Gastroesophageal sphincter (tissue), 4 donors: ENCODE results near the gene RXRA. TPM values are rescaled to one million over a fixed set of nuclear protein-coding genes. Genes with fewer than 3 reads are reported as not detected.

ENCODE experiments used
- ATAC-seq: fragments of 150-250 bp; one replicate; pipeline ENCODE4 v1.9.1; 2016; ENCODE audit warnings: mild to moderate bottlenecking, moderate library complexity
- H3K27ac ChIP-seq, 4 donors: fragments of 200-600 bp; sonication (generic) in 3 of 4; 1 replicate in 3 of 4; 2 replicates in 1 of 4; pipeline ENCODE4 v1.5.1; 2016 to 2019
- H3K27me3 ChIP-seq: fragments of 200-600 bp; sonication (generic); one replicate; pipeline ENCODE4 v1.5.1; 2019
- H3K36me3 ChIP-seq, 2 donors: fragments of 200-600 bp; sonication (generic); one replicate each; pipeline ENCODE4 v1.5.1; 2019; ENCODE audit warnings: control low read depth in 1 of 2
- H3K4me1 ChIP-seq, 3 donors: fragments of 200-600 bp; sonication (generic); 1 replicate in 2 of 3; 2 replicates in 1 of 3; pipeline ENCODE4 v1.5.1; 2016 to 2019; ENCODE audit warnings: control low read depth in 2 of 3
- H3K4me3 ChIP-seq, 2 donors: fragments of 200-600 bp; sonication (generic); one replicate each; pipeline ENCODE4 v1.5.1; 2019; ENCODE audit warnings: mild to moderate bottlenecking in 1 of 2, moderate library complexity in 1 of 2
- H3K9me3 ChIP-seq, 3 donors: fragments of 200-600 bp; sonication (generic); one replicate each; pipeline ENCODE4 v1.5.1; 2017 to 2019; ENCODE audit warnings: control low read depth in 2 of 3
- EP300 ChIP-seq: sonication (generic); formaldehyde crosslinking; IDR thresholded peaks from one replicate; pipeline ENCODE4 v1.6.1; 2017; ENCODE audit warnings: antibody characterized with exemption, mild to moderate bottlenecking
- POLR2A ChIP-seq, 2 donors: fragments of 450-650 bp; IDR thresholded peaks; one replicate each; pipeline ENCODE4 v1.6.1; 2017; ENCODE audit warnings: antibody characterized with exemption in 2 of 2, mild to moderate bottlenecking in 2 of 2, moderate library complexity in 1 of 2
- POLR2AphosphoS5 ChIP-seq: sonication (generic); formaldehyde crosslinking; IDR thresholded peaks from one replicate; pipeline ENCODE4 v1.6.1; 2017; ENCODE audit warnings: antibody characterized with exemption
- WGBS, 2 donors: methylation state at CpG; one replicate each; pipeline ENCODE4 v1.1.5; 2018; ENCODE audit warnings: low coverage in 1 of 2; 5-methylcytosine and 5-hydroxymethylcytosine counted together
- total RNA-seq, 4 donors: library from RNA; depleted of rRNA; stranded (reverse); fragments of >200 nt; gene quantifications; one replicate each; pipeline ENCODE4 v1.1.0, GENCODE V29; 2016
- TF ChIP-seq, protein P1 (sequence below), 4 experiments: fragments of 200-600 bp in 2 of 4; fragments of 450-650 bp in 2 of 4; sonication (generic) in 1 of 4; IDR thresholded peaks; one replicate each; pipeline ENCODE4 v1.5.1; 2017 to 2019; ENCODE audit warnings: antibody characterized with exemption in 4 of 4, mild to moderate bottlenecking in 2 of 4, moderate library complexity in 2 of 4

Gene RXRA
- total RNA-seq, 4 donors from 2014 or later: 45.1 to 78.9 (median 55.3) TPM

DNA sequence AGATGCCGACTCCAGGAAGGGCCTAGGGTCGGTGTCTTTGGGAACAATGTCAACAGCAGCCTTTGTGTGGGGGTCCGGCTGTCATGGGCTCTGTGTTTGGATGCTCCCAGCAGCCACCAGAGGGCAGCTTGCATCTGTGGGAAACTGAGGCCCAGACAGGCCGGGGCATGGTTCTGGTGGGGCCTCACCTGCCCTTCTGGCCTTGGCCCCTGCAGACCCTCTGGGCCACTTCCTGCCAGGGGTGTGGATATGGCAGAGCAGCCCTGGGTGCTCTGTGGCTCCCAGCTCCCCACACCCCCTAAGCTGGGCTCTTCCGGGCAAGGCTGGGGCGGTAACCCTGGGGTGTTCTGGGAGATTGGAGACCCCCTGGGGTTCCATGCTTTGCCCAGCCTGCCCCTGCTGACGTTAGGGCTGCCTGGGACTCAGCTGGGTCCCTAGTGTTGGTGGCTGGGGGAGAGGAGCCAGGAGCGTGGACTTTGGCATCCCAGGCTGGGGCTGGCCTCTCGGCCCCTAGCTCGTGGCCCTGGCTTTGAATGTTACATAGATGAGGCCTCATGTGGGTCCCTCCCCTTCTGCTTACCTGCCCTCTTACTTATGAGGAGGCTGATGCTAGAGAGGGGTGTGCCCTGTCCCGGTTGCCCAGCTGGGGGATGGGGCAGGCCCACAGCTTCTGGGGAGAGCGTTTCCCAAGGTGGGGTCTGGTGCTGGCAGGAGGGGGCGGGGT is 38.3 kb downstream of the RXRA start:
- H3K27ac ChIP-seq: peak overlapping the region in 3 of 4 donors; percentile 88 to 93 (median 91)
- no peaks in the 10 kb centered on the region for H3K27me3 ChIP-seq
- no peaks in the 10 kb centered on the region for H3K9me3 ChIP-seq
- H3K4me3 ChIP-seq: no peak overlapping the region
- H3K4me1 ChIP-seq: peaks cover 7 to 96% (median 42%) of the 10 kb centered on the region in 3 donors
- no peak for ATAC-seq
- 80% methylated on average over 1 of the region's 13 CpGs; no CpG with 5 or more reads in 1 of the 2 donors for WGBS, 2 donors
- H3K36me3 ChIP-seq: no peaks in the 10 kb centered on the region
- TF ChIP-seq EP300: no peak
- TF ChIP-seq, protein P1, sequence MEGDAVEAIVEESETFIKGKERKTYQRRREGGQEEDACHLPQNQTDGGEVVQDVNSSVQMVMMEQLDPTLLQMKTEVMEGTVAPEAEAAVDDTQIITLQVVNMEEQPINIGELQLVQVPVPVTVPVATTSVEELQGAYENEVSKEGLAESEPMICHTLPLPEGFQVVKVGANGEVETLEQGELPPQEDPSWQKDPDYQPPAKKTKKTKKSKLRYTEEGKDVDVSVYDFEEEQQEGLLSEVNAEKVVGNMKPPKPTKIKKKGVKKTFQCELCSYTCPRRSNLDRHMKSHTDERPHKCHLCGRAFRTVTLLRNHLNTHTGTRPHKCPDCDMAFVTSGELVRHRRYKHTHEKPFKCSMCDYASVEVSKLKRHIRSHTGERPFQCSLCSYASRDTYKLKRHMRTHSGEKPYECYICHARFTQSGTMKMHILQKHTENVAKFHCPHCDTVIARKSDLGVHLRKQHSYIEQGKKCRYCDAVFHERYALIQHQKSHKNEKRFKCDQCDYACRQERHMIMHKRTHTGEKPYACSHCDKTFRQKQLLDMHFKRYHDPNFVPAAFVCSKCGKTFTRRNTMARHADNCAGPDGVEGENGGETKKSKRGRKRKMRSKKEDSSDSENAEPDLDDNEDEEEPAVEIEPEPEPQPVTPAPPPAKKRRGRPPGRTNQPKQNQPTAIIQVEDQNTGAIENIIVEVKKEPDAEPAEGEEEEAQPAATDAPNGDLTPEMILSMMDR (IDR thresholded peaks at IDR 0.05): peak in 1 of 4 experiments; percentile 35

GRCh38 chr9:134365115-134365596 is 38.9 kb downstream of the RXRA start:
- no CpG with 5 or more reads among the region's 21 CpGs for WGBS, 2 donors
- Histone ChIP-seq H3K36me3 (no peaks in the 10 kb centered on the region), H3K4me3 (no peak overlapping the region), H3K27ac (peak overlapping the region; percentile 78 to 93 (median 90)), H3K27me3 (no peaks in the 10 kb centered on the region), H3K9me3 (no peaks in the 10 kb centered on the region), H3K4me1 (peaks cover 7 to 96% (median 37%) of the 10 kb centered on the region in 3 donors)
- TF ChIP-seq, protein P1 (IDR thresholded peaks at IDR 0.05): no peak
- no peak for TF ChIP-seq EP300
- TF ChIP-seq POLR2AphosphoS5: no peak
- no peak for TF ChIP-seq POLR2A (IDR thresholded peaks at IDR 0.05)
- ATAC-seq: no peak

DNA sequence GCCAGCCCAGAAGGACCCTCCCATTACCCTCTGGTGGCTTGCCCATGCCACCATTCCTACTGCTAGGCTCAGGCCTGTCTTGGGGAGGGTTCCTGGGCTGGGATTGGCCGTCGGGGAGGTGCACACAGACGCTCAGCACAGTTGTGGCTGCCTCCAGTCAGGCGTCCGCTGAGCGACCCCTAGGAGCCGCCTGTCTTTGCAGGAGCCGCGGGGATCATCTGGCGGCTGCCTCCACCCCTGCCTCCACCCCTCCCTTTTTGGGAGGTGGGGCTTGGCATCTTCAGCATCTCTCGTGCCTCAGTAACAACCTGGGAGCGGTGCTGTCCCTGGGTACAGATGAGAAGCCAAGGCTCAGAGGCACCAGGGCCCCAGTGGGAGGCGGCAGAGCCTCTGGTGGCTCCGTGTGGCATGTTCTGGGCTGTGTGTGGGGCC is 39.6 kb downstream of the RXRA start:
- Histone ChIP-seq H3K9me3 (no peaks in the 10 kb centered on the region), H3K4me3 (peak overlapping the region in 1 of 2 donors; percentile 41), H3K36me3 (no peaks in the 10 kb centered on the region), H3K4me1 (peaks cover 7 to 96% (median 37%) of the 10 kb centered on the region in 3 donors), H3K27me3 (no peaks in the 10 kb centered on the region), H3K27ac (peak overlapping the region; percentile 78 to 93 (median 90))
- WGBS, 2 donors: no CpG with 5 or more reads among the region's 14 CpGs
- peak; percentile 83 for ATAC-seq
- TF ChIP-seq POLR2AphosphoS5 (no peak), EP300 (no peak), POLR2A (IDR thresholded peaks at IDR 0.05) (no peak)
- TF ChIP-seq, protein P1 (IDR thresholded peaks at IDR 0.05): peak in 3 of 4 experiments; percentile 22 to 28 (median 24)

- Histone ChIP-seq H3K36me3 (no peaks in the 10 kb centered on the region), H3K4me3 (peak overlapping the region in 1 of 2 donors; percentile 41), H3K27ac (peak overlapping the region; percentile 78 to 93 (median 90)), H3K9me3 (no peaks in the 10 kb centered on the region), H3K4me1 (peaks cover 7 to 96% (median 37%) of the 10 kb centered on the region in 3 donors), H3K27me3 (no peaks in the 10 kb centered on the region)
- ATAC-seq: peak; percentile 93
- TF ChIP-seq POLR2AphosphoS5: peak; percentile 87
- peak; percentile 62 to 83 for TF ChIP-seq POLR2A (IDR thresholded peaks at IDR 0.05)
- TF ChIP-seq EP300: no peak
- TF ChIP-seq, protein P1 (IDR thresholded peaks at IDR 0.05): no peak
- 9 to 40% methylated on average over 1 to 10 of the region's 25 CpGs for WGBS, 2 donors
Observed at GRCh38 chr9:134366223-134367031, 40.2 kb downstream of the RXRA start.
